ENCODE measurements around the gene SLX4IP. TPM values are rescaled to one million over a fixed set of nuclear protein-coding genes. Genes with fewer than 3 reads are reported as not detected.
A peak's percentile ranks its signal among the peaks of the same experiment; 100 is the strongest.

SLX4IP gene
- polyA plus RNA-seq, 2 donors = 1.2 to 4.4 TPM

DNA sequence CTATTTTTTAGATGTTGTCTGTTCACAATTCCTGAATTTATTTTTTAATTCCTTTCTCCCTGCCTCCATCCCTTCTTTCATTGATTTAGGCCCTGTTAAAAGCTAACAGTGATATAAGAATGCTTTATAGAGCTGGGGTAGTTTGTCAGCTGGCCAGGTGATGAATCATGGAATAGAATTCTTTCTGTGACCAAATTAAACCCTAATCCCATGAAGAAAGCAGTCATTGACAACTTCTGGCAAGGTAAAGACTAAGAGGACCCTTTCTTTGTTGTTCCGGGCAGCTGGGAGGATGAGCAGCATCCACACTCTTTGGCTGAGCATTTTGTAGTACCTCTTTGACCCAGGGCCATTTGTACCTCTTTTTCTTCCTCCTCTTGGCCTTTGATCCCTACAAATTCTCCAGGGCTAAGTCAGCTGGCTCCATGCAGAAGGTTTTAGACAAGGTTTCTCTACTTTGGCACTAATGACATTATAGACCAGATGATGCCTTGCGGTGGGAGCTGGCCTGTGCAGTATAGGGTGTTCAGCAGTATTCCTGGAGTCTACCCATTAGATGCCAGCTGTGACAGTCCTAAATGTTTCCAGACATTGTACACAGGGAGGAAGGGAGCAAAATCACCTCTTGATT, 102.9 kb downstream of the SLX4IP start:
- Histone ChIP-seq H3K36me3 (ENCODE audit: control insufficient read depth in 2 of 2, insufficient read depth in 2 of 2, low read length in 1 of 2) (no peaks in the 10 kb centered on the region), H3K9me3 (ENCODE audit: control insufficient read depth in 2 of 2, insufficient read depth in 1 of 2, low read depth in 1 of 2, low read length in 1 of 2) (no peaks in the 10 kb centered on the region), H3K4me1 (ENCODE audit: control insufficient read depth in 2 of 2, insufficient read depth in 2 of 2, low read length in 1 of 2) (peaks cover 0 to 3% of the 10 kb centered on the region in 2 donors), H3K27ac (ENCODE audit: low read depth in 2 of 2, low read length in 1 of 2) (no peak overlapping the region), H3K4me3 (ENCODE audit: low read depth in 1 of 2, low read length in 2 of 2) (no peak overlapping the region), H3K27me3 (ENCODE audit: control insufficient read depth in 1 of 2, insufficient read depth in 2 of 2, low read length in 2 of 2) (no peaks in the 10 kb centered on the region)
- 77 to 90% methylated on average over 2 of the region's 2 CpGs for WGBS, 2 donors

DNA sequence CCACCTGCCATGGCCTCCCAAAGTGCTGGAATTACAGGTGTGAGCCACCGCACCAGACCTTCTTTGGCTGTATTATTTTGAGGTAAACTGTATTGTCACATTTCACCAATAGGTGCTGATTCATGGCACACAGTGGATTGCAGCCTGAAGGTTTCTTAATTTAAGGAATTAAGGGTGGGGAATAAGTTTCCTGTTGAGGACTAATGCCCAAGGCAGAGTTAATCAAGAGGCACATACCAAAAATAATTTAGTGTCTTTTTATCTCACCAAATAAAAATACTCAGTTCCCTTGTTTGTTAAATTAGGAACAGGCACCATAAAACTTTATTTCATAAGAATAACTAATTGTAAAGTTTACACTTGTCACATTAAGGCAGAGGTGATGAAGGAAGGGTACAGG, 103.7 kb downstream of the SLX4IP start:
- H3K4me3 ChIP-seq (ENCODE audit: low read depth in 1 of 2, low read length in 2 of 2) = no peak overlapping the region
- no peaks in the 10 kb centered on the region for H3K9me3 ChIP-seq (ENCODE audit: control insufficient read depth in 2 of 2, insufficient read depth in 1 of 2, low read depth in 1 of 2, low read length in 1 of 2)
- no peak overlapping the region for H3K27ac ChIP-seq (ENCODE audit: low read depth in 2 of 2, low read length in 1 of 2)
- H3K27me3 ChIP-seq (ENCODE audit: control insufficient read depth in 1 of 2, insufficient read depth in 2 of 2, low read length in 2 of 2) = no peaks in the 10 kb centered on the region
- no peaks in the 10 kb centered on the region for H3K36me3 ChIP-seq (ENCODE audit: control insufficient read depth in 2 of 2, insufficient read depth in 2 of 2, low read length in 1 of 2)
- H3K4me1 ChIP-seq (ENCODE audit: control insufficient read depth in 2 of 2, insufficient read depth in 2 of 2, low read length in 1 of 2) = peaks cover 0 to 3% of the 10 kb centered on the region in 2 donors
- 37 to 39% methylated on average over 1 of the region's 1 CpG for WGBS, 2 donors

DNA sequence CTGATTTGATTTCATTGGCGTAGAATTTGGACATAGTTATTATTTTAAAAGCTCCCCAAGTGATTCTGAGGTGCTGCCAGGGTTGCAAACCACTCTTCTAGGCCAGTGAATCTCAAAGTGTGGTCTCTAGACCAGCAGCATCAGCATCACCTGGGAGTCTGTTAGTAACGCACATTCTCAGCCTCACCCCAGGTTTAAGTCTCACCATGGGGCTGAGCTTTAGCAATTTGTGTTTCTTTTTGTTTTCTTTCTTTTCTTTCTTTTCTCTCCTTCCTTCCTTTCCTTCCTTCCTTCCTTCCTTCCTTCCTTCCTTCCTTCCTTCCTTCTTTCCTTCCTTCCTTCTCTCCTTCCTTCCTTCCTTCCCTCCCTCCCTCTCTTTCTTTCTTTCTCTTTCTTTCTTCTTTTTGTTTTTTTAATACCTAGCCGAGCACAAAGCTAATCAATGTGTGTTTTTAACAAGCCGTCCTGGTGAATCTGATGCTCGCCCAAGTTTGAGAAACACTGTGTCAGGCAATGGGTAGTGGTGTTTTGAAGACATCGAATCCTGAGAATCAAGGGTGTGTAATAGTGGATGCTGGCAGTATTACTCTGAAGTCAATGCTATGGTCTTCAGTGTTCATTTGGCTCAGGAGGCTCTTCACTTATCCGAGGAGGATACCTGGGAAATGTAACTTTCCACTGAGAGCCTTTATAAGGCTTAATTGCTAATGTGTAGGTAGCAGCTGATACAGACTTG, 104.9 kb downstream of the SLX4IP start:
- peak overlapping the region; percentile 53 to 60 for H3K27ac ChIP-seq (ENCODE audit: low read depth in 2 of 2, low read length in 1 of 2)
- H3K4me3 ChIP-seq (ENCODE audit: low read depth in 1 of 2, low read length in 2 of 2) = no peak overlapping the region
- no peaks in the 10 kb centered on the region for H3K27me3 ChIP-seq (ENCODE audit: control insufficient read depth in 1 of 2, insufficient read depth in 2 of 2, low read length in 2 of 2)
- no peaks in the 10 kb centered on the region for H3K4me1 ChIP-seq (ENCODE audit: control insufficient read depth in 2 of 2, insufficient read depth in 2 of 2, low read length in 1 of 2)
- 62 to 80% methylated on average over 7 of the region's 7 CpGs for WGBS, 2 donors
- no peaks in the 10 kb centered on the region for H3K36me3 ChIP-seq (ENCODE audit: control insufficient read depth in 2 of 2, insufficient read depth in 2 of 2, low read length in 1 of 2)
- no peaks in the 10 kb centered on the region for H3K9me3 ChIP-seq (ENCODE audit: control insufficient read depth in 2 of 2, insufficient read depth in 1 of 2, low read depth in 1 of 2, low read length in 1 of 2)

DNA sequence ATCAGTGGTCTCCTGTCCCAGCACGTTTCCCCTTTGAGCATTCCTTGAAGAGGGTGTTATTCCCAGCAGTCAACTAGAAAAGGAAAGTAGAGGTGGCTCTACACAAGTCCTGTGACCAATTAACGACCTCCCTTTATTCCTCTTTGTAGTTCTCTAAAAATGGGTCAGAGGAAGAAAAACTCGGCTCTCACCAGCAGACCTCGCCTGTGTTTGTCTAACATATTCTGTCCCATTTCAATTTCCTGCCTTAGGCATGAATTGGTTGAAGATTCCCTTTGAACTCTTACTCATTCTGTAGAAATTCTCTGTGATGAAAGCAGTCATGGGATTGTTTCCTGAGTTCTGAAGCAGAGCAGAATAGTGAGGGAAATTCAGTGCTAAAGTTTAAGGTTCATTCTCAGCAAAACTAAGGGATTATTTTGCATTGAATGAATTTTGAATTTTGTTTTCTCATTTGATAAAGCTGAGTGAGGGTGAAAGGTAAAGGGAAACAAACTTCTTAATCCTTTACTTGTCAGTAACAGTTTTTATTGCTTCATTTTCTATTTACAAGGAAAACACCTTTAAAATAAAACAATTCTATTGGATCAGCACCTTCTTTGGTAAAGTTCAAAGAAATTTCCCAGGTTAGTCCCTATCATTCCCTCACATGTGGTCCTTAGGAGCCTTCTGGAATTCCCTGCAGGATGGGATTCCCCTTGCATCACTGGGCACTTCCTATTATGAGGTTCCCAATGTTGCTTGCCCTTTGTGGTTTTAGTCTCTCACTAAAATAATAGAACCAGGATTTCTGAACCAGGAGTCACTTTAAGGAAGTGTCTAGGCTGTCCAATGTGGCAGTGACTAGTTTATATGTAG, 105.8 kb downstream of the SLX4IP start:
- Histone ChIP-seq H3K27me3 (ENCODE audit: control insufficient read depth in 1 of 2, insufficient read depth in 2 of 2, low read length in 2 of 2) (no peaks in the 10 kb centered on the region), H3K27ac (ENCODE audit: low read depth in 2 of 2, low read length in 1 of 2) (peak overlapping the region; percentile 53 to 60), H3K36me3 (ENCODE audit: control insufficient read depth in 2 of 2, insufficient read depth in 2 of 2, low read length in 1 of 2) (no peaks in the 10 kb centered on the region), H3K4me1 (ENCODE audit: control insufficient read depth in 2 of 2, insufficient read depth in 2 of 2, low read length in 1 of 2) (no peaks in the 10 kb centered on the region), H3K9me3 (ENCODE audit: control insufficient read depth in 2 of 2, insufficient read depth in 1 of 2, low read depth in 1 of 2, low read length in 1 of 2) (no peaks in the 10 kb centered on the region), H3K4me3 (ENCODE audit: low read depth in 1 of 2, low read length in 2 of 2) (no peak overlapping the region)
- 25 to 34% methylated on average over 4 of the region's 4 CpGs for WGBS, 2 donors

DNA sequence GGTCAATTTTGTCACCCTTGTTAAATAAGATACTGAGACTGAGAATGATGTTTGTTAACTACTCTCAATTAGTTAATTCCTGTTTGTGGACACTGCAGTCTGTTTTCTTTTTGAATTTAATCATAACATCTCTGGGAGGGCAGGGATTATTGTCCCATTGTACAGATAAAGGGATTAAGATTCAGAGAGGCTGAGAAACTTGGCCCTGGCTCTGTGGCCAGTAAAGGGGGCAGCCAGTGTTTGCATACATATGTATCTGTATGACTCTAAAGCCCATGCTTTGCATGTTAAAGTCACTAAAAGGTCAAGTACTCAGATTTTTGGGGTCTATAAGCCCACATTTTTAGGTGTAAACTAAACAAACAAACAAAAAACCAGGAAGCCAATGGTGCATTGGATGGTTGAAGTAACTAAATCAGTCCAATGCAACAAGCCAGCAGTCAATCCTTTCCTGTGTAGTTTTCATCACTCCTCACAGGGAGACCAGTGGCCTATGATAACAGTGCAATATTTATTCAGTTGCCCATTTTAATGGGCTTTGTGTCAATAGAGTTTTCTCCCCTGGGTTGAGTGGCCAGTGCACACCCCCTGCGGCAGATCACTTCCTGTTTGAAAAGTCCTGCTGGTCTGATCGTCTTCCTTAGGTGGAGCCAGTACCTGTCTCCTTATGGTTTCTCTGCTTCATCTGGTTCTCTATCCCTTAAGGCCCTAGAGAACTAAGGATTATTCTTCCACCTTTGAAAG, 106.7 kb downstream of the SLX4IP start:
- Histone ChIP-seq H3K27me3 (ENCODE audit: control insufficient read depth in 1 of 2, insufficient read depth in 2 of 2, low read length in 2 of 2) (no peaks in the 10 kb centered on the region), H3K9me3 (ENCODE audit: control insufficient read depth in 2 of 2, insufficient read depth in 1 of 2, low read depth in 1 of 2, low read length in 1 of 2) (no peaks in the 10 kb centered on the region), H3K4me1 (ENCODE audit: control insufficient read depth in 2 of 2, insufficient read depth in 2 of 2, low read length in 1 of 2) (no peaks in the 10 kb centered on the region), H3K36me3 (ENCODE audit: control insufficient read depth in 2 of 2, insufficient read depth in 2 of 2, low read length in 1 of 2) (no peaks in the 10 kb centered on the region), H3K27ac (ENCODE audit: low read depth in 2 of 2, low read length in 1 of 2) (no peak overlapping the region), H3K4me3 (ENCODE audit: low read depth in 1 of 2, low read length in 2 of 2) (no peak overlapping the region)
- 67 to 81% methylated on average over 2 of the region's 2 CpGs for WGBS, 2 donors

DNA sequence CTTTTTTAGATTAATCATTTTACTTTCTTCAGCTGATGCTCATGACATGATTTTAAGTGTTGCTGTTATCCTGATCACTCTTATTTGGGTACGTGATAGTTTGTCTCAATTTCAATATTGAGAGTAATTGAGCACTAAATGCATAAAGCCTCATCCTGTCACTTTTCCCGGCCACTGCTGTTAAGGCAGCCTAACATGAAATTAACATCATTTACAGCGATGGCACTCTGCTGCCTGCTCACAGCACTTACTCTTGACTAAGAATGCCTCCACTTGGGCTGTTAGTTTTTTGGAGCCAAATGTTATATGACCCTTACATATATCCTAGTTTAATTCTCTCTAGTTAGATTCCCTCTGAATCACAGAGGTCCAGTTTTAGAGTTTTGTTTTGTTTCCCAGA, 107.3 kb downstream of the SLX4IP start:
- no peak overlapping the region for H3K4me3 ChIP-seq (ENCODE audit: low read depth in 1 of 2, low read length in 2 of 2)
- H3K9me3 ChIP-seq (ENCODE audit: control insufficient read depth in 2 of 2, insufficient read depth in 1 of 2, low read depth in 1 of 2, low read length in 1 of 2) = no peaks in the 10 kb centered on the region
- H3K27ac ChIP-seq (ENCODE audit: low read depth in 2 of 2, low read length in 1 of 2) = no peak overlapping the region
- no peaks in the 10 kb centered on the region for H3K4me1 ChIP-seq (ENCODE audit: control insufficient read depth in 2 of 2, insufficient read depth in 2 of 2, low read length in 1 of 2)
- H3K27me3 ChIP-seq (ENCODE audit: control insufficient read depth in 1 of 2, insufficient read depth in 2 of 2, low read length in 2 of 2) = no peaks in the 10 kb centered on the region
- 98 to 99% methylated on average over 3 of the region's 3 CpGs for WGBS, 2 donors
- H3K36me3 ChIP-seq (ENCODE audit: control insufficient read depth in 2 of 2, insufficient read depth in 2 of 2, low read length in 1 of 2) = no peaks in the 10 kb centered on the region

DNA sequence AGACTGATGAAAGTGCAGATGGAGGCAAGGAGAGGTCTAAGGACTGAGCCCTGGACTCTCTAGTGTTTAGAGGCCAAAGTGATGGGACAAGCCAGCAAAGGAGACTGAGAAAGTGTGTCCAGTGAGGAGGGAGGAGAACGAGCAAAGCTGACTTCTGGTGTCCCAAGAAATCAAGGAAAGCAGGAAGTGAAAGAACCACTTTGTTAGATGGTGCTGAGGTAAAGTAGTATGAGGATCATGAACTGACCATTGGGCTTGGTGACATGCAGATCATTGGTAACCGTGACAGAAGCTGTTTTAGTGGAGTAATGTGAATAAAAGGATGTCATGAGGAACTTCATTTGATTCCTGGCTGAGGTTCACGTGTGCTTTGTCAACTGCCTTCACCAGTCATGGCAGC, 108.4 kb downstream of the SLX4IP start:
- 86 to 89% methylated on average over 3 of the region's 3 CpGs for WGBS, 2 donors
- no peaks in the 10 kb centered on the region for H3K9me3 ChIP-seq (ENCODE audit: control insufficient read depth in 2 of 2, insufficient read depth in 1 of 2, low read depth in 1 of 2, low read length in 1 of 2)
- H3K4me1 ChIP-seq (ENCODE audit: control insufficient read depth in 2 of 2, insufficient read depth in 2 of 2, low read length in 1 of 2) = no peaks in the 10 kb centered on the region
- H3K36me3 ChIP-seq (ENCODE audit: control insufficient read depth in 2 of 2, insufficient read depth in 2 of 2, low read length in 1 of 2) = no peaks in the 10 kb centered on the region
- H3K27ac ChIP-seq (ENCODE audit: low read depth in 2 of 2, low read length in 1 of 2) = no peak overlapping the region
- no peak overlapping the region for H3K4me3 ChIP-seq (ENCODE audit: low read depth in 1 of 2, low read length in 2 of 2)
- H3K27me3 ChIP-seq (ENCODE audit: control insufficient read depth in 1 of 2, insufficient read depth in 2 of 2, low read length in 2 of 2) = no peaks in the 10 kb centered on the region

DNA sequence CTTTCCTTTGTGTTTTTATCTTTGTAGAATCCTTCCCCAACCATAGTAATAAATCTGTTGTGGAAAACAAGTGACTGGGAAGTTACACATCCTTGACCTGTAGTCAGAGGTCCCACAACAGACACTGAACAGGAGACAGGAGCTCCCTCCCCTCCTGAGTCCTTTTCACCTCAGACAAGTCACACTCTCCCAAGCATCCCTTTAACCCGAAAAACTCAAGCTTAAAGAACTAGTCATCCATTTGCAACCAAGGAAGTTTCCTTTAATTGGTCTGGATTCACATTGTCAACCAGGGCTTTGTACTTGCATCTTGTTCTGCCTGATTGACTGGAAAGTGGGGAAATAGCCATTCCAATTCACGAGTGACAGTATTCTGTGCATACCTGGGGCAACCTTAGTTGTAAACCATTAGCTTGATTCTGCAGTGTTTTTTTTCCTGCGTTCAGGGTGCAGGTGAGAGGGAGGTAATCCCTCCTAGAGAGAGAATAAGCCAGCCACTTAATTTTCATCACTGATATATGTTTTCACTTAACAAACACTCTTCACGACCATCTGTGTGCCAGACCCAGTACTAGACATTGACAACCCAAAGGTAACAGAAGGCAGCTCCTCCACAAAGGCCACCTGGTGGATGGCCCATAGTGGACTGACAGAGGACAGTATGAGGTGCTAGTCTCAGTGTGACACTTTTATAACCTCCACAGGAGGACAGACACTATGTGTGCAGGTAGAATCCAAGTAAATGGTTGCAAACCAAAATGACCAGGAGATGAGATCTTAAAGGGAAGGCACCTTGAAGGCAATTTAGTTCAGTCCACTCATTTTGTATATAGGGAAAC, 112.4 kb downstream of the SLX4IP start:
- Histone ChIP-seq H3K27ac (ENCODE audit: low read depth in 2 of 2, low read length in 1 of 2) (peak overlapping the region in 1 of 2 donors; percentile 53), H3K9me3 (ENCODE audit: control insufficient read depth in 2 of 2, insufficient read depth in 1 of 2, low read depth in 1 of 2, low read length in 1 of 2) (no peaks in the 10 kb centered on the region), H3K4me1 (ENCODE audit: control insufficient read depth in 2 of 2, insufficient read depth in 2 of 2, low read length in 1 of 2) (peaks cover 2 to 3% of the 10 kb centered on the region in 2 donors), H3K4me3 (ENCODE audit: low read depth in 1 of 2, low read length in 2 of 2) (no peak overlapping the region), H3K36me3 (ENCODE audit: control insufficient read depth in 2 of 2, insufficient read depth in 2 of 2, low read length in 1 of 2) (no peaks in the 10 kb centered on the region), H3K27me3 (ENCODE audit: control insufficient read depth in 1 of 2, insufficient read depth in 2 of 2, low read length in 2 of 2) (no peaks in the 10 kb centered on the region)
- WGBS, 2 donors = 77 to 80% methylated on average over 4 of the region's 4 CpGs
